ENCODE data around the gene BSPRY.
"Not testable (repeated sequence)": the region's sequence is repeated elsewhere in the genome, so short reads cannot be mapped to it uniquely, and the experiment has no call there.

The BSPRY gene

DNA sequence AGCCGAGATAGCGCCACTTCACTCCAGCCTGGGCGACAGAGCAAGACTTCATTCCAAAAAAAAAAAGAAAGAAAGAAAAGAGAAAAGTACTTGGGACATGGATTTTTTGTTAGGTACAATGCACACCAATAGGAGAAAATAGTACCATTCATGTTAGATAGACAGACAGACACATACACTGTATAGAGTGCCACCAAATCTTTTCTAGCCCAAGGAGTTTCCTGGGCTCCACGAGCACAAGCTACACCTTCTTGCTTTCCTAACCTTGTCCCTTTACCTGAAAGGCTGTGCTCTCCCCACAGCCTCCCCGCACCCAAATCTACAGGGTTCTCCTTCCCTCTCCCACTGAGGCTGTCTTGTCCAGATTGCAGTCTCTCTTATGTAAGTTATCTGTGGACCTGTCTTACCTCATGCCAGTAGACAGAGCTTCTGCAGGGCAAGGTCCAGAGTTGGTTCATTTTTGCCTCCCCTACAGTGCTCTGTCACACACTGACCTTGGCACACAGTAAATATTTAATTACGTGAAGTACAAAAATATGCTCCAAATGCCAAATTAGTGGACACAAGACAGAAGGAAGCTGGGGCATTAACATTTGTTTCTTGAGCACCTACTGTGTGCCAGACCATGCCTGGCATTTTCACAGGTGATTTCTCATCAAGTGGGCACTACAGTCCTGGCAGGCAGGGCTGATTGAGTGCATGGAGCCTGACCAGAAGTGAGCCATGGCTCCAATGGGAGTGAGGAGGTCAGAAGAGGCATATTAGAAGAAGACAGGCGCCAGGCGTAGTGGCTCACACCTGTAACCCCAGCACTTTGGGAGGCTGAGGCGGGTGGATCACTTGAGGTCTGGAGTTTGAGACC is 45.9 kb downstream of the BSPRY start:
- no peak for DNase-seq

DNA sequence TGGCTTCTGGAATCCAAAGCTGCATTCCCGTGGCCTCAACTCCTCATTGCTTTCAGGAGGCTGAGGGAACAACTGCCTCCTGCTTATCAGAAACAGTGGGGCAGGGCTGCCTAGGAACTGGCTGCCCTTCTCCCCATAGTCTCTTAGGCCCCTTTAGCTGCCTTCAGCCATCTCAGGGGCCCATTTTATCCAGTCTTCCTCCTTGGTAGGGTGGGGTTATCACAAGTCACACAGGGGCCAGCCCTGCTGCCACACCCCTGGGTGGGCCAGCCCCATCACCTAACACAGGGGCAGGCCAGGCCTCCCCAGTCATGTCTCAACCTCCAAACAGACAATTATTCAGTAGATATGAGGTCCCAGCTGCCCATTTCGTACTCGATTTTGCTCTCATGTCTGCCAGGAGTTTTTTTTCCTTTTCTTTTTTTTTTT is 47.9 kb downstream of the BSPRY start:
- no peak for DNase-seq

DNA sequence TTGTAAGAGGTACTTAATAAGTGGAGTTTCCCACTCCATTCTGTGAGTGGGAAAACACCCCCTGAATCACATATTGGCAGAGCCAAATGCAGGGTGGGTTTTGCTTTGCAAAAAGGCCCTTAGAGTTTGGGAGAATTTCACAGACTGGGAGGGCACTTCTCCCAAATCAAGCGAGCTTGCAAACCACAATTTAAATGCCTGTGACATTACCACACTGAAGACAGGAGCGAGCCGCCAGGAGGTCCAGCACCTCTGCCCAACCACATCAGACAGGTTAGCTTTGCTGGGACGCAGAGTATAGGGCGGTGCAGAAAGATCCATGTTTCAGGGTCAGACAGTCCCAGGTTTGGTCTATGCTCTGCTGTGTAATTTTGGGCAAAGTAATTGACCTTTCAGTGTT is 49.5 kb downstream of the BSPRY start:
- no peak for DNase-seq

DNA sequence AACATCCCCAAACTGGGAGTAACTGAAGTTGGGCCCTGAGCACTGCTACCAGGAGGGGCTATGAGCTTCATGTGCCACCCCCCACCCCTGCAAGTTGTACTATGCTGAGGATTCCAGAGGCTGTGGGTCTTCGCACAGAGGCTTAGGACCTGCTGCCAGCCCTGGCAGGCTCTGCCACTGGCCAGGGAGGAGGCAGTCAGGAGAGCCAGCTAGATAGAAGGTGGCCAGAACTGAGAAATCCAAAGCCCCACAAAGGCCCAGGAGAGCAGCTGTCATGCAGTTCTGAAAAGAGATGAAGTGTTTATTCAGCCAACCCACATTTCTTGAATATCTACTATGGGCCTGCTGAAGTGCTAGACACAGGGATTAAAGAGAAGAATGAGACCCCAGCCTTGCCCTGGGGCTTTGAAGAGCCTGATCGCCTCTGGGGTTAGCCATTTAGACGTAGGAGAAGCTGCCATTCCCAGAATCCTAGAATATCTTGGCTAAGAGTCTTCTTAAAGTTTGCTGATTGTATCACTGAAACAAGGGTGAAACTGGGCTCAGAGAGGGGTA is 50.4 kb downstream of the BSPRY start:
- no peak for DNase-seq

DNA sequence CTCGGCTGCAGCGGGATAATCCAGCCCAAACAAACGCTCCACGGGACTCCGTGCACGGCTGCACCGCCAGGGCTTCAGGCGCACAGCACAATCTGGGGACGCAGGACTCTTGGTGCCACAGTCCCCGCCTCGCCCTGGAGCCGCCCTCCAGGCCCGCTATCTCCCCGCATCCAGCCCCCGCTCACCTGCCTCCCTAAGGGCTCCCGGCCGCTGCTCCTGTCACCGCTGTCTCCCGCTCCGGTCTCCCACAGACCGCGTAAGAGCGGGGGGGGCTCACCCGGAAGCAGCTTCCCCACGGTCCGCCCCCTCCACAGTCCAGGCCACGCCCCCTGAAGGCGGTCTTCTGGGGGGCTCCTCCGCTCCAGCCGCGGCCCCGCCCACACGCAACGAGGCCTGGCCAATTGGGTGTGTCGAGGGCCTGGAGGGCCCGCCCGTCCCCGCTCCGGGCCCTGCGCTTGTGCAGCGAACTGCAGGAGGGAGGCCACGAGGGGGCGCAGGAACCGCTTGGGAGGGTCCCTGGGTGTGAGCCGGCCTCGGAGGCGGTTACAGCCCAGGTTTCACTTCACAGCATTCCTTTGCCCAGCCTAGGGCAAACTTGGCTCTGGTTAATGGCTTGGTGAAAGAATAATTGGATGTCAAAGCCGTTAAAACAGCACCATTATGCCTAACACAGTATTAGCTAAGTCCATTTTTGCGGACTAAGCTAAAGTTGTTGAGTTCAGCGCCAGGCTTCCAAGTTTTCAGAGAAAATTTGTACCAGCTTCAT is 51.9 kb downstream of the BSPRY start, which contains the start of gene ALAD:
Gene ALAD, minus strand, starts transcription at position 258 of the 766 bp plus-strand sequence. CDS start 7,725 bp downstream, outside the sequence.
- peak; percentile 99 for DNase-seq

DNA sequence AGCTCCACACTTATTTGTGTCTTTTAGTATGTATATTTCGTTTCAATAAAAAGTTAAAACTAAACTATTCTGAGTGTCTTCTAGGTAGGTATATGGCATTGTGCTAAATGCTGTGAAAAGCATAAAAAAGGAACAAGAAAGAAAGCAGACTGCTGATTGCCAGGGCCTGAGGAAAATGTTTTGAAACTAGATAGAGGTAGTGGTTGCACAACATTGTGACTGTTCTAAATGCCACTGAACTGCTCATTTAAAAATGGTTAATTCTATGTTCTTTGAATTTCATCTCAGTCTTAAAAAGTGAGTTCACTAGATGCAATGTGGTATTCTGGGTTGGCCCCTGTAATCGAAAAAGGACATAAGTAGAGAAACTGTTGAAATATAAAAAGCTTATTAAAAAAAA is 54.3 kb downstream of the BSPRY start:
- DNase-seq = no peak

DNA sequence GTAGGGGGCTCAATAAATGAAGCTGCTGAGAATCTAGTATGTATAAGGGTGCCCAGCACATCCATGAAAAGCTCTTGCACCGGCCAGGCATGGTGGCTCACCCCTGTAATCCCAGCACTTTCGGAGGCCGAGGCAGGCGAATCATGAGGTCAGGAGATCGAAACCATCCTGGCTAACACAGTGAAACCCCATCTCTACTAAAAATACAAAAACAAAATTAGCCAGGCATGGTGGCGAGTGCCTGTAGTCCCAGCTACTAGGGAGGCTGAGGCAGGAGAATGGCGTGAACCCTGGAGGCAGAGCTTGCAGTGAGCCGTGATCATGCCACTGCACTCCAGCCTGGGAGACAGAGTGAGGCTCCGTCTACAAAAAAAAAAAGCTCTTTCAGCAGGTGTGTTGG is 57.0 kb downstream of the BSPRY start:
- not testable (repeated sequence) for DNase-seq

DNA sequence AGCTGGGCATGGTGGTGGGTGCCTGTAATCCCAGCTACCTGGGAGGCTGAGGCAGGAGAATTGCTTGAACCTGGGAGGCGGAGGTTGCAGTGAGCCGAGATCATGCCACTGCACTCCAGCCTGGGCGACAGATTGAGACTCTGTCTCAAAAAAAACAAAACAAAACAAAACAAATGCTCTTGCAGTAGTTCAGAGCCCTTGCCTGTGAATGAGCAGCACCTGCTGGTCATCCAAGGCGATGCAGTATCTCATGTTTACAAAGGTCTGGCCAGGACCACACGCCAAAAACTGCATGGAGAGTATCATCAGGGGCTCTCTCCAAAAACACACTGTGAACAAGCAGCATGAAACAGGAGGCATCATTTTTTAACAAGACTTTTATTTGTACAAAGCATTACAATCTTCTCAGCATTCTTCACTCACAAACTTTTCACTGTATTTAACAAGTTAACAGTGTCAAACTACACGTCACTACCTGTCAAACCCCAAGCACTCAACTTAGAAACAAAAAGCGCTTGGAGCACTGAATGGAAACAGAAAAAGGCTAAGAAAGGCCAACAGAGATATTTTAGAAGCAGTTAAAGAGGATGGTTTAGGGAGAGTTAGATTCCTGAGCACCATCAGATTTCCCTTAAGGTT is 57.7 kb downstream of the BSPRY start:
- DNase-seq = peak; percentile 56

DNA sequence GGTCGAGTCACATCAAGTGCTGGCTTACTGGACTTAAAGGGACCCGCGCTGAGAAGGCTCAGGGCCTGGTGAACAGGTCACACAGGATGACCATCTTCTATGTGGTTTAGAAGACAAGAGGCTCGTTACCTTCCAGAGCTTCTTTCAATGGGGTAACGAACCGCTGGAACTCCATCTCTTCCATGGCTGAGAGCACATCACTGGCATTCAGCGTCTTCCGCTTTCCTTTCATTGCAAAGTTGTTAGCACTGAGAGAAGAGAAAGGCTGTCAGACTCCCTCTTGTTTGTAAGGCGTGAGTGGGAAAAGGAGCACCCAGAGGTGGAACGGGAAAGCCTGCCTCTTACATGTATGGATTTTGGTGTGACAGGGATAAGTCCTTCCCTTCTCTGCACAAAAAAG is 60.1 kb downstream of the BSPRY start:
- no peak for DNase-seq

DNA sequence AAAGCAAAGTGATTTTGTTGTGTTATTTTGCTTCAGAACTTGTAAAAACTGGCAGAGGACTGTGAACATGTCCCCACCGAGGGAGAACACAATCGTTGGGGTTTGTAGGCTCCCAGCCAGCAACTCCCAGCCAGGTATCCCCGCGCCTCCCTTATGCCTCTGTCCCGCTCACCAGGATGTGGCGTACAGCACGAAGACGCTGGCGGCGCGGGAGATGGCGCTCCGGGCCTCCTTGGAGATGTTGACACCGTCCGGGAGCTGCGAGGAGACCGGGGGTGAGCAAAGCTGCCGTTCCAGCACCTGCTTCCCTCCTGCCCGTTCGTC is 60.5 kb downstream of the BSPRY start:
- no peak for DNase-seq

DNA sequence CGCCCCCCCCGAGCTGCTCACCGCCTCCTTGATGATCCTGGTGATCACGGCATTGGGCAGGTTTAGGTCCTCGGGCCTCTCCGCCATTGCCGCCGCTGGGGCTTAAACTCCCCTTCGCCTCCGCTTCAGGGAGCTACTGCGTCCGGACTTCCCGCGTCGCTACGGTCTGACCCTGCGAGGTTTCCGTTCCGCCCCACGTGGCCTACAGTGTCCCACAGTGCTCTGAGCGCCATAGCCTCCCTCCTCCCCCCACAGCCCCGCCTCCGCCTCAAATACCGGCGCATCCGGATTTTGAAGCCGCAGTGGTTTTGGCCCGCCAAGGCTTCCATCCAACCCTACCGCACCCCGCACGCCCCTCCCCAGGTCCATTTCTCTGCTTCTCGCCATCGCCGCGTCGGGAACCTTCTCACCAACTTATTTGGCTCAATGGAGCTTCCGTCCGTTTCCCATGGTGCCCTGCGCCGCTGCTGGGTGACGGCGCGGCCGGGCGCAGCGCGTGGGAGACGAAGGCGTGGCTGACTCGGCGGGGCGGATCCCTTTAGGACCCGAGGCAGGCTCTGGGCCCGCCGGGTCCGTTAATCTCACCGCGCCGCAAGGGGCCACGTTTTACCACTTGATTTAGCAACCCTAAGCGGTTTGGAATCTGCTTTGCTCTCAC is 61.0 kb downstream of the BSPRY start, which contains the start of the genes C9orf43 and POLE3:
Gene C9orf43, plus strand, starts transcription at position 541 of the 658 bp plus-strand sequence. CDS start 2,747 bp downstream, outside the sequence.
Gene POLE3, minus strand, starts transcription at position 469 of the 658 bp plus-strand sequence. Its CDS starts 382 bp downstream, at position 87.
- peak; percentile 94 for DNase-seq

DNA sequence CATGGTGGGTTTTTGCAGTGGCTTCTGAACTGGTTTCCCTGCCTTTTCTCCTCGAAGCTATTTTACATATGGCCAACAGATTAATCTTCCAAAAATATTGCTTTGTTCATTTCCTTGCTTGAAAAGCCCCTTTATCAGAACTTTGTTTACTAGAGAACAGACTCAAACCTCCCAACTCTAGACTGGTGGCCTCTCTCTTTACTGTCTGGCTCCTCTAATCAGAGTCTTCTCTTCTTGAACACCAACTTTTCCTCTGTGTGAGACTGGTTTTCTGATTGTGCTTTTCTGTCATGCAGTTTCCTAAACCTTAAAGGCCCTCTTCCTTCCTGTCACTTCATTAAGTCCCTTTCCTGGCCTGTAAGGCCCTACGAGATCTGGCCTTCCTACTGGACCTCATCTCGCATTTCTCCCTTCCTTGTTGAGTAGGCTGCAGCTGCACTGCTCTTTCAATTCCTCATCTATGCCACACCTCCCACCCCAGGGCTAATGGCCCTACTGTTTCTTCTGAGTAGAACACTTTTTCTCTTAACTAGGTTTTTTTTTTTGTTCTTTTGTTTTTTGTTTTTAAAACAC is 66.9 kb downstream of the BSPRY start:
- DNase-seq = no peak

DNA sequence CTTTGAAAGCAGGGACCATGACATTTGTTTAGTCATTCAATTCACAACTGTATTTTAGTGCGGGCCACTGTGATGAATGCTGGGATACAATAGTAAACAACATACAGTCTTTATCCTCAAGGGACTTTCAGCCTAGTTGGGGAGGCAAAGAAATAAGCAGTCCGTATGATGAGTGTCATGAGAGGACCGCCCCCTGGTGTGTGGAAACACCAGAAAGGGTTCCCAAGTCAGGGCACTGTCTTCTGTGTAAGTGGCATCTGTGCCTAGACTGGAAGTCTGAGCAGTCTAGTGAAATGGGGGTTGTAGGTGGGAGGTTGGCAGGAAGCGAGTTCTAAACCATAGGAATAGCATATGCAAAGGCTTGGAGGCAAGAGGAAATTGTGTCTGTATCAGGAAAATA is 68.0 kb downstream of the BSPRY start:
- no peak for DNase-seq
